Spleen (tissue), 7 donors: ENCODE results near the gene SRGAP1.

ENCODE experiments used
- POLR2A ChIP-seq, 3 donors: fragments of 450-650 bp; IDR thresholded peaks; one replicate each; pipeline ENCODE4 v1.5.1; 2017; ENCODE audit warnings: antibody characterized with exemption in 3 of 3, mild to moderate bottlenecking in 1 of 3
- POLR2AphosphoS5 ChIP-seq, 3 donors: sonication (generic); formaldehyde crosslinking; IDR thresholded peaks; one replicate each; pipeline ENCODE4 v1.5.1; 2017; ENCODE audit warnings: antibody characterized with exemption in 3 of 3
- TF ChIP-seq, protein P1 (sequence below), 11 experiments: fragments of 200-600 bp in 7 of 11; fragments of 450-650 bp in 4 of 11; sonication (generic) in 4 of 11; IDR thresholded peaks in 8 of 11; conservative IDR thresholded peaks in 3 of 11; 1 replicate in 7 of 11; 2 replicates in 4 of 11; pipeline versions ENCODE4 v1.4.0 to v1.8.0; 2016 to 2021; ENCODE audit warnings: antibody characterized with exemption in 11 of 11, inconsistent platforms in 4 of 11, mild to moderate bottlenecking in 1 of 11
- donor health status: DM: no; HTN: no; CAD: no; lungs with moderate emphysema.
- donor health status: DM: no; HTN: no; CAD: no.
- donor health status: DM: no; HTN: no; CAD: no.

DNA sequence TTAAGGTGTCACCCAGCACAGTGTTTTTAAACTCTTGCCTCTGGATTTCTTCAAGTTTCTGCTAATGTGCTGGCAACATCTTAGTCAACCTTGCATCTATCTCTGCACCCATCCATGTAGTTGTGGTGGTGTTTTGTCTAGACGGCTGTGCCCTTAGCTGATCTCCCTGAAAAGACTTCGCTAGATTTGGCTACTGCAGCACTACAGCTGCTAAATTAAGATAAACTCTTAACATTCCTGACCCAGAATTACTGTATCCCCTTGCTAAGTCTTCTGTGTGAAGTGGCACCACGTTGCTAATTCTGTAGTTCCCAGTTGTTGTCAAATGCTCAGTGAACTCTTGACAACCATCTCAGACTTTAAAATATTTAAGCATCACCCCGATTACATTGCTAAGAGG is 66.8 kb downstream of the SRGAP1 start:
- TF ChIP-seq POLR2AphosphoS5 (IDR thresholded peaks at IDR 0.05) (no peak), POLR2A (IDR thresholded peaks at IDR 0.05) (no peak)
- TF ChIP-seq, protein P1, sequence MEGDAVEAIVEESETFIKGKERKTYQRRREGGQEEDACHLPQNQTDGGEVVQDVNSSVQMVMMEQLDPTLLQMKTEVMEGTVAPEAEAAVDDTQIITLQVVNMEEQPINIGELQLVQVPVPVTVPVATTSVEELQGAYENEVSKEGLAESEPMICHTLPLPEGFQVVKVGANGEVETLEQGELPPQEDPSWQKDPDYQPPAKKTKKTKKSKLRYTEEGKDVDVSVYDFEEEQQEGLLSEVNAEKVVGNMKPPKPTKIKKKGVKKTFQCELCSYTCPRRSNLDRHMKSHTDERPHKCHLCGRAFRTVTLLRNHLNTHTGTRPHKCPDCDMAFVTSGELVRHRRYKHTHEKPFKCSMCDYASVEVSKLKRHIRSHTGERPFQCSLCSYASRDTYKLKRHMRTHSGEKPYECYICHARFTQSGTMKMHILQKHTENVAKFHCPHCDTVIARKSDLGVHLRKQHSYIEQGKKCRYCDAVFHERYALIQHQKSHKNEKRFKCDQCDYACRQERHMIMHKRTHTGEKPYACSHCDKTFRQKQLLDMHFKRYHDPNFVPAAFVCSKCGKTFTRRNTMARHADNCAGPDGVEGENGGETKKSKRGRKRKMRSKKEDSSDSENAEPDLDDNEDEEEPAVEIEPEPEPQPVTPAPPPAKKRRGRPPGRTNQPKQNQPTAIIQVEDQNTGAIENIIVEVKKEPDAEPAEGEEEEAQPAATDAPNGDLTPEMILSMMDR (IDR thresholded peaks at IDR 0.05 in 8 of 11, conservative IDR thresholded peaks at IDR 0.05 in 3 of 11): no peak
